ENCODE results near the gene DDX6.
"Not testable (repeated sequence)": the region's sequence is repeated elsewhere in the genome, so short reads cannot be mapped to it uniquely, and the experiment has no call there.

Gene DDX6

GRCh38 chr11:118742304-118742703 is 48.7 kb downstream of the DDX6 start:
- DNase-seq (ENCODE audit: low read depth, low spot score): no peak

- DNase-seq (ENCODE audit: low read depth, low spot score): no peak
Measured at GRCh38 chr11:118740892-118741291, 50.1 kb downstream of the DDX6 start.

- DNase-seq (ENCODE audit: low read depth, low spot score): no peak
Measured at GRCh38 chr11:118735203-118735602, 55.8 kb downstream of the DDX6 start.

GRCh38 chr11:118734031-118734430 is 56.9 kb downstream of the DDX6 start:
- no peak for DNase-seq (ENCODE audit: low read depth, low spot score)

- DNase-seq (ENCODE audit: low read depth, low spot score): not testable (repeated sequence)
Measured at GRCh38 chr11:118729753-118730152, 61.2 kb downstream of the DDX6 start.

GRCh38 chr11:118728112-118728511 is 62.9 kb downstream of the DDX6 start:
- not testable (repeated sequence) for DNase-seq (ENCODE audit: low read depth, low spot score)

- not testable (repeated sequence) for DNase-seq (ENCODE audit: low read depth, low spot score)
Measured at GRCh38 chr11:118727721-118728066, 63.3 kb downstream of the DDX6 start.

- DNase-seq (ENCODE audit: low read depth, low spot score): not testable (repeated sequence)
Measured at GRCh38 chr11:118727001-118727720, 63.8 kb downstream of the DDX6 start.

GRCh38 chr11:118721478-118722015 is 69.4 kb downstream of the DDX6 start:
- not testable (repeated sequence) for DNase-seq (ENCODE audit: low read depth, low spot score)

- not testable (repeated sequence) for DNase-seq (ENCODE audit: low read depth, low spot score)
Measured at GRCh38 chr11:118720740-118721139, 70.2 kb downstream of the DDX6 start.

- not testable (repeated sequence) for DNase-seq (ENCODE audit: low read depth, low spot score)
Measured at GRCh38 chr11:118720078-118720477, 70.9 kb downstream of the DDX6 start.

- DNase-seq (ENCODE audit: low read depth, low spot score): not testable (repeated sequence)
Measured at GRCh38 chr11:118718562-118718961, 72.4 kb downstream of the DDX6 start.

GRCh38 chr11:118717733-118718132 is 73.2 kb downstream of the DDX6 start:
- not testable (repeated sequence) for DNase-seq (ENCODE audit: low read depth, low spot score)

- not testable (repeated sequence) for DNase-seq (ENCODE audit: low read depth, low spot score)
Measured at GRCh38 chr11:118717221-118717620, 73.7 kb downstream of the DDX6 start.

GRCh38 chr11:118715837-118716260 is 75.1 kb downstream of the DDX6 start:
- no peak for DNase-seq (ENCODE audit: low read depth, low spot score)

- DNase-seq (ENCODE audit: low read depth, low spot score): no peak
Measured at GRCh38 chr11:118715245-118715831, 75.6 kb downstream of the DDX6 start.

- no peak for DNase-seq (ENCODE audit: low read depth, low spot score)
Measured at GRCh38 chr11:118714816-118715215, 76.1 kb downstream of the DDX6 start.

- DNase-seq (ENCODE audit: low read depth, low spot score): not testable (repeated sequence)
Measured at GRCh38 chr11:118714416-118714815, 76.5 kb downstream of the DDX6 start.

GRCh38 chr11:118708296-118708695 is 82.7 kb downstream of the DDX6 start:
- no peak for DNase-seq (ENCODE audit: low read depth, low spot score)

- DNase-seq (ENCODE audit: low read depth, low spot score): no peak
Measured at GRCh38 chr11:118706546-118706825, 84.5 kb downstream of the DDX6 start.

- no peak for DNase-seq (ENCODE audit: low read depth, low spot score)
Measured at GRCh38 chr11:118705791-118706545, 85.0 kb downstream of the DDX6 start.

- DNase-seq (ENCODE audit: low read depth, low spot score): no peak
Measured at GRCh38 chr11:118705111-118705741, 85.7 kb downstream of the DDX6 start.
